K562 (cell line): Measurements from ENCODE around the gene OR2H2. TPM values are rescaled to one million over a fixed set of nuclear protein-coding genes. Genes with fewer than 3 reads are reported as not detected.

Experiments used
- ASH1L ChIP-seq: fragments of 450-650 bp; IDR thresholded peaks from 2 replicates; pipeline ENCODE4 v1.6.1; 2018; ENCODE audit warnings: borderline replicate concordance, mild to moderate bottlenecking, low read depth; ENCODE audit not compliant: partially characterized antibody
- FOXK2 ChIP-seq, 2 experiments: fragments of 450-650 bp; IDR thresholded peaks in 1 of 2; conservative IDR thresholded peaks in 1 of 2; 2 replicates each; pipeline ENCODE4 v1.6.1; 2016; ENCODE audit warnings: low read depth in 2 of 2, mild to moderate bottlenecking in 1 of 2
- MGA ChIP-seq: fragments of 450-650 bp; IDR thresholded peaks from 2 replicates; pipeline ENCODE4 v1.6.1; 2016; ENCODE audit warnings: mild to moderate bottlenecking, moderate library complexity
- MTA1 ChIP-seq: fragments of 450-650 bp; IDR thresholded peaks from 2 replicates; pipeline ENCODE4 v1.6.1; 2017; ENCODE audit warnings: borderline replicate concordance
- NFE2 ChIP-seq: IDR thresholded peaks from 2 replicates; pipeline ENCODE4 v1.6.1; 2014; ENCODE audit warnings: antibody characterized with exemption, low read depth
- PURB ChIP-seq: sonication (generic); formaldehyde crosslinking; IDR thresholded peaks from 2 replicates; pipeline ENCODE4 v1.9.0; 2021; ENCODE audit warnings: low read depth, mild to moderate bottlenecking, missing genetic modification reagents
- RBBP5 ChIP-seq: fragments of 200-600 bp; sonication (generic); IDR thresholded peaks from 2 replicates; pipeline ENCODE4 v1.6.1; 2012; ENCODE audit warnings: borderline replicate concordance, mild to moderate bottlenecking, low read length, control low read depth, inconsistent platforms; ENCODE audit not compliant: insufficient read depth, poor library complexity, severe bottlenecking
- SUPT5H ChIP-seq: fragments of 450-650 bp; IDR thresholded peaks from 2 replicates; pipeline ENCODE4 v1.6.1; 2016
- TAF1 ChIP-seq: IDR thresholded peaks from 2 replicates; pipeline ENCODE4 v1.6.1; 2011; ENCODE audit warnings: mild to moderate bottlenecking, low read length, moderate library complexity; ENCODE audit not compliant: insufficient read depth, control insufficient read depth, severe bottlenecking; ENCODE audit errors: extremely low read depth
- TBL1XR1 ChIP-seq, 2 experiments: IDR thresholded peaks; 2 replicates each; pipeline ENCODE4 v1.6.1; 2012; ENCODE audit warnings: improper control_type of control experiment in 2 of 2, low read length in 2 of 2, mild to moderate bottlenecking in 1 of 2
- polyA plus RNA-seq, 8 experiments: library from polyadenylated mRNA; depleted of rRNA in 4 of 8; stranded (reverse) in 5 of 8; unstranded in 3 of 8; fragments of >200 nt; fragmentation: Nextera tagmentation in 2 of 8; fragmentation: Illumina TruSeq in 1 of 8; extraction: Ambion mirVana in 2 of 8; extraction: Trizol in 1 of 8; gene quantifications; 2 replicates each; pipeline versions ENCODE4 v1.2.1 to v1.2.3, GENCODE V29; 2011 to 2014; ENCODE audit warnings: inconsistent platforms in 1 of 8, missing spikeins in 1 of 8
- total RNA-seq, 7 experiments: library from RNA; depleted of rRNA in 6 of 7; stranded (reverse); fragments of >200 nt in 6 of 7; fragmentation: Illumina TruSeq in 2 of 7; extraction: Trizol in 2 of 7; gene quantifications; 2 replicates each; pipeline versions ENCODE4 v1.2.1 to v1.2.3, GENCODE V29; 2011 to 2021; ENCODE audit warnings: low replicate concordance in 1 of 7
- TF ChIP-seq, protein P1 (sequence below), 2 experiments: IDR thresholded peaks; 2 replicates each; pipeline ENCODE4 v1.6.1; 2012; ENCODE audit warnings: improper control_type of control experiment in 2 of 2, low read depth in 2 of 2, low read length in 2 of 2, borderline replicate concordance in 1 of 2

Gene OR2H2
- total and polyA plus RNA-seq, 9 of the 15 experiments (the other 6 are each of a cell fraction or from before 2014, with no cell fraction given), result not detected

DNA sequence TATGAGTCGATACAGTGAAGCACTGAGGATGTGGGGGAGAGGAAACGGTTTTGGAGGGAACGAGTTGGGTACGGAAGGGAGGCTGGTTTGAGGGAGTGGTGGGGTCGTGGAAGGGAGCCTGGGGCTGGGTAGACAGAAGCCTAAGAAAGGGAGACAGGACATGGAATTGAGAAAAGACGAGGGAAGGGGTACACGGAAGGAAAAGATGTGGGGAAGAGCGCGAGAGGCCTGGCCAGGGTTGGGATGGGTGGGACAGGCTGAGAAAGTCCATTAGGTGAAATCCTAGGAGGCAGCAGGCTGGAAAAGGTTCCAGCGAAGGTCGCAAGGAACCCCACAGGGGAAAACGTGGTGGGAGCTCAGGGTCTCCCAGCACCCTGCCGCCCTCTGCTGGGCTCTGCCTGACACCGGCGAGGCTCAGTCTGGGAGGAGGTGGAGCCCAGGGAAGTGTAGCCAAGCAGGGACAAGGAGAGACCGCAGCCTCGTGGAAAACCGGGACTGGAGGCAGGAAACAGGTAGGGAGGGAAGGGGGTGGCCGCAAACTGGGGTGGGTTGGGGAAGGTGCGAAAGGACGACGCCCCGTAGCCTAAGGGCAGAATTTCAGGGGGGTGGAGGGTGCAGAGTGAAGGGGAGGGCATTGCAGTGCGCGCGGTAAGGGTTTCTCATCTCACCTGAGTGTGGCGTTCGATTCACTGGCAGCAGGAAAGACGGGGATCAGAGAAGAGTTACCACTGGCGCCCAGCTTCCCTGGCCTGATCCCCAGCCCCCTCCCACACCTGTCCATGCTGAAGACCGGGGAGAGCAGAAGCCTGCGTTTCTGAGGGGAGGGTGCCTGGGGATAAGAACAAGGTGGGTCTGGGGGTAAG is 43.7 kb downstream of the OR2H2 start (continued):
- TF ChIP-seq RBBP5 (peak; percentile 55), FOXK2 (conservative IDR thresholded peaks at IDR 0.05 in 1 of 2, IDR thresholded peaks at IDR 0.05 in 1 of 2; ENCODE audit: low read depth in 2 of 2) (peak; percentile 6 to 17; a peak in 2 of 4 replicates), MTA1 (peak; percentile 41), SUPT5H (peak; percentile 34; the same call in 1 of the 2 replicates), MGA (peak; percentile 81), NFE2 (no peak), TAF1 (peak; percentile 33), PURB (CRISPR knock-in tag) (no peak), TBL1XR1 (IDR thresholded peaks at IDR 0.05; ENCODE audit: low read length in 2 of 2) (no peak), ASH1L (peak; percentile 27)
- TF ChIP-seq, protein P1, sequence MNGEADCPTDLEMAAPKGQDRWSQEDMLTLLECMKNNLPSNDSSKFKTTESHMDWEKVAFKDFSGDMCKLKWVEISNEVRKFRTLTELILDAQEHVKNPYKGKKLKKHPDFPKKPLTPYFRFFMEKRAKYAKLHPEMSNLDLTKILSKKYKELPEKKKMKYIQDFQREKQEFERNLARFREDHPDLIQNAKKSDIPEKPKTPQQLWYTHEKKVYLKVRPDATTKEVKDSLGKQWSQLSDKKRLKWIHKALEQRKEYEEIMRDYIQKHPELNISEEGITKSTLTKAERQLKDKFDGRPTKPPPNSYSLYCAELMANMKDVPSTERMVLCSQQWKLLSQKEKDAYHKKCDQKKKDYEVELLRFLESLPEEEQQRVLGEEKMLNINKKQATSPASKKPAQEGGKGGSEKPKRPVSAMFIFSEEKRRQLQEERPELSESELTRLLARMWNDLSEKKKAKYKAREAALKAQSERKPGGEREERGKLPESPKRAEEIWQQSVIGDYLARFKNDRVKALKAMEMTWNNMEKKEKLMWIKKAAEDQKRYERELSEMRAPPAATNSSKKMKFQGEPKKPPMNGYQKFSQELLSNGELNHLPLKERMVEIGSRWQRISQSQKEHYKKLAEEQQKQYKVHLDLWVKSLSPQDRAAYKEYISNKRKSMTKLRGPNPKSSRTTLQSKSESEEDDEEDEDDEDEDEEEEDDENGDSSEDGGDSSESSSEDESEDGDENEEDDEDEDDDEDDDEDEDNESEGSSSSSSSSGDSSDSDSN (IDR thresholded peaks at IDR 0.05; ENCODE audit: borderline replicate concordance in 1 of 2, low read depth in 2 of 2, low read length in 2 of 2), result 0 out of 4 replicates have a peak, but pooled peaks of 1 of the 2 experiments have one; percentile 57
